ENCODE data around the gene CERS6. TPM values are rescaled to one million over a fixed set of nuclear protein-coding genes. Genes with fewer than 3 reads are reported as not detected.

Gene CERS6
- total RNA-seq, 1 experiment from 2014 or later, result 17.3 TPM

DNA sequence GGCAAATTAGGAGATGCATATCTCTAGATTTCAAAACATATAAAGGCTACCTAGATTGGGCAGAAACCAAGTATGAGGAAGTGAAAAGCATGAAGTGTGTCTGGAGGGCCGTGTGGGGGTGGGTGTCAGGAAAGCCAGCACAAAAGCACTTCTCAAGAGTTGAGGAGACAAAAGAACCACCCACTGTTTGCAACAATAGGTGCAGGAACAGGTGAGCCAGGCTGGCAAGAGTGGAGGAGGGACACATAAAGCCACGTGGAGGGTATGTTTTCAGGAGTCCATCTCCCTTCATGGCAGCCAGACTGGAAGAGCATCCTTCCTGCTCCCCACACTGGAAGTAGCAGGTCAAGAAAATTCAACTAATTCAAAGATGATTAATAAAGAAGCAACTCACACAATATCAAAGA, 96.4 kb downstream of the CERS6 start (continued):
- TF ChIP-seq, protein P1, sequence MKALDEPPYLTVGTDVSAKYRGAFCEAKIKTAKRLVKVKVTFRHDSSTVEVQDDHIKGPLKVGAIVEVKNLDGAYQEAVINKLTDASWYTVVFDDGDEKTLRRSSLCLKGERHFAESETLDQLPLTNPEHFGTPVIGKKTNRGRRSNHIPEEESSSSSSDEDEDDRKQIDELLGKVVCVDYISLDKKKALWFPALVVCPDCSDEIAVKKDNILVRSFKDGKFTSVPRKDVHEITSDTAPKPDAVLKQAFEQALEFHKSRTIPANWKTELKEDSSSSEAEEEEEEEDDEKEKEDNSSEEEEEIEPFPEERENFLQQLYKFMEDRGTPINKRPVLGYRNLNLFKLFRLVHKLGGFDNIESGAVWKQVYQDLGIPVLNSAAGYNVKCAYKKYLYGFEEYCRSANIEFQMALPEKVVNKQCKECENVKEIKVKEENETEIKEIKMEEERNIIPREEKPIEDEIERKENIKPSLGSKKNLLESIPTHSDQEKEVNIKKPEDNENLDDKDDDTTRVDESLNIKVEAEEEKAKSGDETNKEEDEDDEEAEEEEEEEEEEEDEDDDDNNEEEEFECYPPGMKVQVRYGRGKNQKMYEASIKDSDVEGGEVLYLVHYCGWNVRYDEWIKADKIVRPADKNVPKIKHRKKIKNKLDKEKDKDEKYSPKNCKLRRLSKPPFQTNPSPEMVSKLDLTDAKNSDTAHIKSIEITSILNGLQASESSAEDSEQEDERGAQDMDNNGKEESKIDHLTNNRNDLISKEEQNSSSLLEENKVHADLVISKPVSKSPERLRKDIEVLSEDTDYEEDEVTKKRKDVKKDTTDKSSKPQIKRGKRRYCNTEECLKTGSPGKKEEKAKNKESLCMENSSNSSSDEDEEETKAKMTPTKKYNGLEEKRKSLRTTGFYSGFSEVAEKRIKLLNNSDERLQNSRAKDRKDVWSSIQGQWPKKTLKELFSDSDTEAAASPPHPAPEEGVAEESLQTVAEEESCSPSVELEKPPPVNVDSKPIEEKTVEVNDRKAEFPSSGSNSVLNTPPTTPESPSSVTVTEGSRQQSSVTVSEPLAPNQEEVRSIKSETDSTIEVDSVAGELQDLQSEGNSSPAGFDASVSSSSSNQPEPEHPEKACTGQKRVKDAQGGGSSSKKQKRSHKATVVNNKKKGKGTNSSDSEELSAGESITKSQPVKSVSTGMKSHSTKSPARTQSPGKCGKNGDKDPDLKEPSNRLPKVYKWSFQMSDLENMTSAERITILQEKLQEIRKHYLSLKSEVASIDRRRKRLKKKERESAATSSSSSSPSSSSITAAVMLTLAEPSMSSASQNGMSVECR (CRISPR knock-in tag; IDR thresholded peaks at IDR 0.05; ENCODE audit: borderline replicate concordance), result peak; percentile 28; the same call in 1 of the 2 replicates
- TF ChIP-seq NR3C1 (CRISPR knock-in tag; conservative IDR thresholded peaks at IDR 0.05; ENCODE audit: low read depth), result no peak
- TF ChIP-seq GTF2I (CRISPR knock-in tag; conservative IDR thresholded peaks at IDR 0.05), result no peak
- TF ChIP-seq, protein P2, sequence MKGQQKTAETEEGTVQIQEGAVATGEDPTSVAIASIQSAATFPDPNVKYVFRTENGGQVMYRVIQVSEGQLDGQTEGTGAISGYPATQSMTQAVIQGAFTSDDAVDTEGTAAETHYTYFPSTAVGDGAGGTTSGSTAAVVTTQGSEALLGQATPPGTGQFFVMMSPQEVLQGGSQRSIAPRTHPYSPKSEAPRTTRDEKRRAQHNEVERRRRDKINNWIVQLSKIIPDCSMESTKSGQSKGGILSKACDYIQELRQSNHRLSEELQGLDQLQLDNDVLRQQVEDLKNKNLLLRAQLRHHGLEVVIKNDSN (CRISPR knock-in tag; IDR thresholded peaks at IDR 0.05), result peak; percentile 70
- no peak for TF ChIP-seq NR1H2 (CRISPR knock-in tag; IDR thresholded peaks at IDR 0.05)
- no peak for TF ChIP-seq CBFB (CRISPR knock-in tag; IDR thresholded peaks at IDR 0.05; ENCODE audit: low read depth)
- TF ChIP-seq, protein P3, sequence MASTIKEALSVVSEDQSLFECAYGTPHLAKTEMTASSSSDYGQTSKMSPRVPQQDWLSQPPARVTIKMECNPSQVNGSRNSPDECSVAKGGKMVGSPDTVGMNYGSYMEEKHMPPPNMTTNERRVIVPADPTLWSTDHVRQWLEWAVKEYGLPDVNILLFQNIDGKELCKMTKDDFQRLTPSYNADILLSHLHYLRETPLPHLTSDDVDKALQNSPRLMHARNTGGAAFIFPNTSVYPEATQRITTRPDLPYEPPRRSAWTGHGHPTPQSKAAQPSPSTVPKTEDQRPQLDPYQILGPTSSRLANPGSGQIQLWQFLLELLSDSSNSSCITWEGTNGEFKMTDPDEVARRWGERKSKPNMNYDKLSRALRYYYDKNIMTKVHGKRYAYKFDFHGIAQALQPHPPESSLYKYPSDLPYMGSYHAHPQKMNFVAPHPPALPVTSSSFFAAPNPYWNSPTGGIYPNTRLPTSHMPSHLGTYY (CRISPR knock-in tag; IDR thresholded peaks at IDR 0.05), result no peak
- TF ChIP-seq, protein P4, sequence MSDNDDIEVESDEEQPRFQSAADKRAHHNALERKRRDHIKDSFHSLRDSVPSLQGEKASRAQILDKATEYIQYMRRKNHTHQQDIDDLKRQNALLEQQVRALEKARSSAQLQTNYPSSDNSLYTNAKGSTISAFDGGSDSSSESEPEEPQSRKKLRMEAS (CRISPR knock-in tag; IDR thresholded peaks at IDR 0.05), result peak; percentile 92
- no peak for TF ChIP-seq IRF2 (CRISPR knock-in tag; IDR thresholded peaks at IDR 0.05; ENCODE audit: borderline replicate concordance, low read depth)
- TF ChIP-seq FOXP1 (CRISPR knock-in tag; IDR thresholded peaks at IDR 0.05; ENCODE audit: borderline replicate concordance), result no peak
- TF ChIP-seq ESRRA (CRISPR knock-in tag; IDR thresholded peaks at IDR 0.05; ENCODE audit: borderline replicate concordance), result no peak
- TF ChIP-seq, protein P5, sequence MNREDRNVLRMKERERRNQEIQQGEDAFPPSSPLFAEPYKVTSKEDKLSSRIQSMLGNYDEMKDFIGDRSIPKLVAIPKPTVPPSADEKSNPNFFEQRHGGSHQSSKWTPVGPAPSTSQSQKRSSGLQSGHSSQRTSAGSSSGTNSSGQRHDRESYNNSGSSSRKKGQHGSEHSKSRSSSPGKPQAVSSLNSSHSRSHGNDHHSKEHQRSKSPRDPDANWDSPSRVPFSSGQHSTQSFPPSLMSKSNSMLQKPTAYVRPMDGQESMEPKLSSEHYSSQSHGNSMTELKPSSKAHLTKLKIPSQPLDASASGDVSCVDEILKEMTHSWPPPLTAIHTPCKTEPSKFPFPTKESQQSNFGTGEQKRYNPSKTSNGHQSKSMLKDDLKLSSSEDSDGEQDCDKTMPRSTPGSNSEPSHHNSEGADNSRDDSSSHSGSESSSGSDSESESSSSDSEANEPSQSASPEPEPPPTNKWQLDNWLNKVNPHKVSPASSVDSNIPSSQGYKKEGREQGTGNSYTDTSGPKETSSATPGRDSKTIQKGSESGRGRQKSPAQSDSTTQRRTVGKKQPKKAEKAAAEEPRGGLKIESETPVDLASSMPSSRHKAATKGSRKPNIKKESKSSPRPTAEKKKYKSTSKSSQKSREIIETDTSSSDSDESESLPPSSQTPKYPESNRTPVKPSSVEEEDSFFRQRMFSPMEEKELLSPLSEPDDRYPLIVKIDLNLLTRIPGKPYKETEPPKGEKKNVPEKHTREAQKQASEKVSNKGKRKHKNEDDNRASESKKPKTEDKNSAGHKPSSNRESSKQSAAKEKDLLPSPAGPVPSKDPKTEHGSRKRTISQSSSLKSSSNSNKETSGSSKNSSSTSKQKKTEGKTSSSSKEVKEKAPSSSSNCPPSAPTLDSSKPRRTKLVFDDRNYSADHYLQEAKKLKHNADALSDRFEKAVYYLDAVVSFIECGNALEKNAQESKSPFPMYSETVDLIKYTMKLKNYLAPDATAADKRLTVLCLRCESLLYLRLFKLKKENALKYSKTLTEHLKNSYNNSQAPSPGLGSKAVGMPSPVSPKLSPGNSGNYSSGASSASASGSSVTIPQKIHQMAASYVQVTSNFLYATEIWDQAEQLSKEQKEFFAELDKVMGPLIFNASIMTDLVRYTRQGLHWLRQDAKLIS (CRISPR knock-in tag; IDR thresholded peaks at IDR 0.05; ENCODE audit: borderline replicate concordance), result no peak
- peak; percentile 89 for TF ChIP-seq ETV6 (CRISPR knock-in tag; IDR thresholded peaks at IDR 0.05)
- TF ChIP-seq RORB (CRISPR knock-in tag; IDR thresholded peaks at IDR 0.05), result no peak
- TF ChIP-seq, protein P6, sequence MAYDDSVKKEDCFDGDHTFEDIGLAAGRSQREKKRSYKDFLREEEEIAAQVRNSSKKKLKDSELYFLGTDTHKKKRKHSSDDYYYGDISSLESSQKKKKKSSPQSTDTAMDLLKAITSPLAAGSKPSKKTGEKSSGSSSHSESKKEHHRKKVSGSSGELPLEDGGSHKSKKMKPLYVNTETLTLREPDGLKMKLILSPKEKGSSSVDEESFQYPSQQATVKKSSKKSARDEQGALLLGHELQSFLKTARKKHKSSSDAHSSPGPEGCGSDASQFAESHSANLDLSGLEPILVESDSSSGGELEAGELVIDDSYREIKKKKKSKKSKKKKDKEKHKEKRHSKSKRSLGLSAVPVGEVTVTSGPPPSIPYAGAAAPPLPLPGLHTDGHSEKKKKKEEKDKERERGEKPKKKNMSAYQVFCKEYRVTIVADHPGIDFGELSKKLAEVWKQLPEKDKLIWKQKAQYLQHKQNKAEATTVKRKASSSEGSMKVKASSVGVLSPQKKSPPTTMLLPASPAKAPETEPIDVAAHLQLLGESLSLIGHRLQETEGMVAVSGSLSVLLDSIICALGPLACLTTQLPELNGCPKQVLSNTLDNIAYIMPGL (CRISPR knock-in tag; IDR thresholded peaks at IDR 0.05), result no peak
- 0 out of 2 replicates have a peak, but pooled peaks have one; percentile 27 for TF ChIP-seq CREM (CRISPR knock-in tag; IDR thresholded peaks at IDR 0.05)
- TF ChIP-seq, protein P7, sequence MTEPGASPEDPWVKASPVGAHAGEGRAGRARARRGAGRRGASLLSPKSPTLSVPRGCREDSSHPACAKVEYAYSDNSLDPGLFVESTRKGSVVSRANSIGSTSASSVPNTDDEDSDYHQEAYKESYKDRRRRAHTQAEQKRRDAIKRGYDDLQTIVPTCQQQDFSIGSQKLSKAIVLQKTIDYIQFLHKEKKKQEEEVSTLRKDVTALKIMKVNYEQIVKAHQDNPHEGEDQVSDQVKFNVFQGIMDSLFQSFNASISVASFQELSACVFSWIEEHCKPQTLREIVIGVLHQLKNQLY (CRISPR knock-in tag; IDR thresholded peaks at IDR 0.05), result no peak
- TF ChIP-seq, protein P8, sequence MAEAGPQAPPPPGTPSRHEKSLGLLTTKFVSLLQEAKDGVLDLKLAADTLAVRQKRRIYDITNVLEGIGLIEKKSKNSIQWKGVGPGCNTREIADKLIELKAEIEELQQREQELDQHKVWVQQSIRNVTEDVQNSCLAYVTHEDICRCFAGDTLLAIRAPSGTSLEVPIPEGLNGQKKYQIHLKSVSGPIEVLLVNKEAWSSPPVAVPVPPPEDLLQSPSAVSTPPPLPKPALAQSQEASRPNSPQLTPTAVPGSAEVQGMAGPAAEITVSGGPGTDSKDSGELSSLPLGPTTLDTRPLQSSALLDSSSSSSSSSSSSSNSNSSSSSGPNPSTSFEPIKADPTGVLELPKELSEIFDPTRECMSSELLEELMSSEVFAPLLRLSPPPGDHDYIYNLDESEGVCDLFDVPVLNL (CRISPR knock-in tag; IDR thresholded peaks at IDR 0.05; ENCODE audit: borderline replicate concordance, low read depth), result no peak
- TF ChIP-seq, protein P9, sequence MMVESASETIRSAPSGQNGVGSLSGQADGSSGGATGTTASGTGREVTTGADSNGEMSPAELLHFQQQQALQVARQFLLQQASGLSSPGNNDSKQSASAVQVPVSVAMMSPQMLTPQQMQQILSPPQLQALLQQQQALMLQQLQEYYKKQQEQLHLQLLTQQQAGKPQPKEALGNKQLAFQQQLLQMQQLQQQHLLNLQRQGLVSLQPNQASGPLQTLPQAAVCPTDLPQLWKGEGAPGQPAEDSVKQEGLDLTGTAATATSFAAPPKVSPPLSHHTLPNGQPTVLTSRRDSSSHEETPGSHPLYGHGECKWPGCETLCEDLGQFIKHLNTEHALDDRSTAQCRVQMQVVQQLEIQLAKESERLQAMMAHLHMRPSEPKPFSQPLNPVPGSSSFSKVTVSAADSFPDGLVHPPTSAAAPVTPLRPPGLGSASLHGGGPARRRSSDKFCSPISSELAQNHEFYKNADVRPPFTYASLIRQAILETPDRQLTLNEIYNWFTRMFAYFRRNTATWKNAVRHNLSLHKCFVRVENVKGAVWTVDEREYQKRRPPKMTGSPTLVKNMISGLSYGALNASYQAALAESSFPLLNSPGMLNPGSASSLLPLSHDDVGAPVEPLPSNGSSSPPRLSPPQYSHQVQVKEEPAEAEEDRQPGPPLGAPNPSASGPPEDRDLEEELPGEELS (CRISPR knock-in tag; IDR thresholded peaks at IDR 0.05), result peak; percentile 66; the same call in 1 of the 2 replicates
- TF ChIP-seq OVOL2 (CRISPR knock-in tag; IDR thresholded peaks at IDR 0.05; ENCODE audit: borderline replicate concordance), result no peak
- no peak for TF ChIP-seq FOXJ3 (CRISPR knock-in tag; IDR thresholded peaks at IDR 0.05; ENCODE audit: borderline replicate concordance)
- TF ChIP-seq FOXK1 (CRISPR knock-in tag; IDR thresholded peaks at IDR 0.05), result peak; percentile 88
- TF ChIP-seq ZNF219 (CRISPR knock-in tag; IDR thresholded peaks at IDR 0.05; ENCODE audit: borderline replicate concordance), result no peak

Data from WTC11 (cell line).